Panc1 (cell line): ENCODE measurements around the gene VAPB. TPM values are rescaled to one million over a fixed set of nuclear protein-coding genes. Genes with fewer than 3 reads are reported as not detected.

Experiments used
- ATAC-seq: fragments of 200-7000 bp; cut with Tn5 transposase; 2 replicates; pipeline ENCODE4 v1.9.1; 2020; ENCODE audit warnings: mild to moderate bottlenecking, moderate library complexity
- BruUV-seq: library from RNA; stranded (reverse); fragments of 400-500 nt; replicated peaks from 2 replicates; lab custom pipeline; 2021; lab: Mats Ljungman, UMichigan
- CTCF ChIA-PET: fragments of 300-600 bp; sonication (Branson Sonifier 250); formaldehyde crosslinking; loops from one replicate; lab custom pipeline; 2022; ENCODE audit warnings: antibody characterized with exemption; lab: Charles Lee
- POLR2A ChIA-PET: fragments of 300-600 bp; sonication (Branson Sonifier 250); formaldehyde crosslinking; loops from one replicate; lab custom pipeline; 2022; ENCODE audit warnings: antibody characterized with exemption; lab: Charles Lee
- DNase-seq: peaks from one replicate; pipeline ENCODE4 v3.0.0-alpha.2; 2010; ENCODE audit warnings: low read depth, low spot score
- H3K27ac ChIP-seq: 2 replicates; pipeline ENCODE4 v1.5.1; 2011; ENCODE audit warnings: mild to moderate bottlenecking, low read length, inconsistent platforms
- H3K27me3 ChIP-seq: fragments of 200-500 bp; sonication (Bioruptor generic); 2 replicates; pipeline ENCODE4 v1.6.0; 2014; ENCODE audit warnings: low read length, inconsistent platforms; ENCODE audit not compliant: control insufficient read depth, insufficient read depth
- H3K36me3 ChIP-seq: fragments of 200-500 bp; sonication (Bioruptor generic); 2 replicates; pipeline ENCODE4 v1.5.1; 2014; ENCODE audit warnings: inconsistent platforms, mild to moderate bottlenecking, low read length, moderate library complexity; ENCODE audit not compliant: control insufficient read depth, insufficient read depth
- H3K4me1 ChIP-seq: 2 replicates; pipeline ENCODE4 v1.5.1; 2011; ENCODE audit warnings: inconsistent platforms, mild to moderate bottlenecking, low read length, moderate library complexity; ENCODE audit not compliant: control insufficient read depth, insufficient read depth
- H3K4me3 ChIP-seq, 2 experiments: 2 replicates each; pipeline ENCODE4 v1.5.1; 2011 to 2012; ENCODE audit warnings: low read depth in 2 of 2, low read length in 2 of 2, mild to moderate bottlenecking in 2 of 2, inconsistent platforms in 1 of 2, moderate library complexity in 1 of 2
- H3K9me3 ChIP-seq: fragments of 200-500 bp; sonication (Bioruptor generic); 2 replicates; pipeline ENCODE4 v1.5.1; 2014; ENCODE audit warnings: low read depth, mild to moderate bottlenecking, inconsistent platforms, low read length, moderate library complexity; ENCODE audit not compliant: control insufficient read depth, insufficient read depth
- CTCF ChIP-seq: fragments of 450-650 bp; IDR thresholded peaks from 2 replicates; pipeline ENCODE4 v1.5.1; 2017; ENCODE audit warnings: mild to moderate bottlenecking
- POLR2AphosphoS5 ChIP-seq: IDR thresholded peaks from 2 replicates; pipeline ENCODE4 v1.6.1; 2012; ENCODE audit warnings: mild to moderate bottlenecking, low read depth, low read length, moderate library complexity
- REST ChIP-seq, 2 experiments: IDR thresholded peaks; 2 replicates each; pipeline ENCODE4 v1.6.1; 2011 to 2012; ENCODE audit warnings: low read depth in 2 of 2, control low read depth in 1 of 2, low read length in 1 of 2, mild to moderate bottlenecking in 1 of 2, moderate library complexity in 1 of 2; ENCODE audit not compliant: insufficient read depth in 1 of 2
- SIN3A ChIP-seq: IDR thresholded peaks from 2 replicates; pipeline ENCODE4 v1.6.1; 2012; ENCODE audit warnings: low read depth, mild to moderate bottlenecking, low read length, moderate library complexity, borderline replicate concordance; ENCODE audit not compliant: insufficient read depth
- TCF7L2 ChIP-seq: IDR thresholded peaks from 2 replicates; pipeline ENCODE4 v1.6.1; 2011; ENCODE audit warnings: mild to moderate bottlenecking, low read depth, low read length, inconsistent platforms
- in situ Hi-C: cut with HindIII; loops from 2 replicates; pipeline ENCODE4 v1.10.0; 2016; ENCODE audit warnings: low sequenced_read_pairs, low pct_unique_long_range_greater_than_20kb
- intact Hi-C: fragments of 100-400 bp; cut with micrococcal nuclease; formaldehyde crosslinking; loops from one replicate; pipeline ENCODE4 v1.10.0; 2022; ENCODE audit not compliant: unreplicated experiment
- total RNA-seq: library from RNA; stranded (reverse); gene quantifications from one replicate; pipeline ENCODE4 v1.2.1, GENCODE V29; 2021; ENCODE audit not compliant: unreplicated experiment

Gene VAPB
- total RNA-seq, 1 experiment from 2014 or later, result 50.9 TPM

GRCh38 chr20:58349570-58349969 lies 39.5 kb upstream of the VAPB start:
- TF ChIP-seq TCF7L2, result no peak
- TF ChIP-seq CTCF, result no peak
- no peak for TF ChIP-seq REST (IDR thresholded peaks at IDR 0.05; ENCODE audit: insufficient read depth in 1 of 2, low read depth in 2 of 2, low read length in 1 of 2)
- TF ChIP-seq POLR2AphosphoS5, result no peak
- no peak for TF ChIP-seq SIN3A
- no peaks in the 10 kb centered on the region for H3K9me3 ChIP-seq
- no peak overlapping the region for H3K27ac ChIP-seq
- no peak overlapping the region for H3K4me3 ChIP-seq
- POLR2A ChIA-PET, result no interaction called here
- ATAC-seq (no peak), DNase-seq (no peak)
- no TSS peak for BruUV-seq
- H3K36me3 ChIP-seq, result peaks cover 2% of the 10 kb centered on the region
- in situ Hi-C loops, result no loop called here
- no peaks in the 10 kb centered on the region for H3K27me3 ChIP-seq
- CTCF ChIA-PET, result no interaction called here
- intact Hi-C loops, result no loop called here
- H3K4me1 ChIP-seq, result no peaks in the 10 kb centered on the region

GRCh38 chr20:58352468-58352867 lies 36.6 kb upstream of the VAPB start:
- no peak; the same call in 1 of the 2 replicates for ATAC-seq
- Histone ChIP-seq H3K36me3 (peaks cover 4% of the 10 kb centered on the region), H3K4me1 (no peaks in the 10 kb centered on the region), H3K27ac (no peak overlapping the region), H3K9me3 (no peaks in the 10 kb centered on the region), H3K27me3 (no peaks in the 10 kb centered on the region), H3K4me3 (no peak overlapping the region)
- CTCF ChIA-PET, result no interaction called here
- no peak for DNase-seq
- in situ Hi-C loops (no loop called here), intact Hi-C loops (no loop called here)
- TF ChIP-seq SIN3A (no peak), TCF7L2 (no peak), REST (IDR thresholded peaks at IDR 0.05; ENCODE audit: insufficient read depth in 1 of 2, low read depth in 2 of 2, low read length in 1 of 2) (no peak), CTCF (no peak), POLR2AphosphoS5 (no peak)
- BruUV-seq, result no TSS peak
- POLR2A ChIA-PET, result interaction anchor here (0.6 kb wide), 1 partner anchor 29 kb away, joined by 7 read pairs; no protein-coding TSS in a partner anchor
